ENCODE results near the gene PCBP3. TPM values are rescaled to one million over a fixed set of nuclear protein-coding genes. Genes with fewer than 3 reads are reported as not detected.

PCBP3 gene
- total and polyA plus RNA-seq, 2 donors (not counting 3 experiments of a cell fraction or from before 2014, with no cell fraction given) = 0.06 to 1.1 TPM

GRCh38 chr21:45886610-45887026, 243.1 kb downstream of the PCBP3 start:
- FAIRE-seq = no peak
- TF ChIP-seq CTCF (IDR thresholded peaks at IDR 0.05; ENCODE audit: extremely low read depth in 1 of 2, insufficient read depth in 1 of 2, low read depth in 1 of 2, low read length in 2 of 2) (no peak), MAX (IDR thresholded peaks at IDR 0.05; ENCODE audit: insufficient read depth, insufficient read length) (no peak), GATA2 (IDR thresholded peaks at IDR 0.05; ENCODE audit: insufficient read depth, insufficient read length, low read depth, low read length) (no peak), FOS (IDR thresholded peaks at IDR 0.05; ENCODE audit: borderline replicate concordance, insufficient read depth, low read length) (no peak), JUN (IDR thresholded peaks at IDR 0.05; ENCODE audit: borderline replicate concordance, insufficient read depth, insufficient read length, low read depth) (no peak), MYC (IDR thresholded peaks at IDR 0.05; ENCODE audit: low read depth, low read length) (no peak), EZH2 (IDR thresholded peaks at IDR 0.05; ENCODE audit: borderline replicate concordance, low read depth, low read length, severe bottlenecking) (no peak), POLR2A (IDR thresholded peaks at IDR 0.05; ENCODE audit: low read depth, low read length) (no peak), POLR2AphosphoS5 (IDR thresholded peaks at IDR 0.05; ENCODE audit: insufficient read depth, low read depth, low read length) (no peak)

More at GRCh38 chr21:45886610-45887026, 243.1 kb downstream of the PCBP3 start:
- no peaks in the 10 kb centered on the region for H3K9me3 ChIP-seq (replicated peaks; ENCODE audit: control insufficient read depth, insufficient read depth, low read length)
- intact Hi-C loops (cut with micrococcal nuclease) = no loop called here
- H3K9me1 ChIP-seq (replicated peaks; ENCODE audit: control insufficient read depth, extremely low read depth, insufficient read depth, low read length) = no peaks in the 10 kb centered on the region
- no peak overlapping the region for H3K9ac ChIP-seq (replicated peaks; ENCODE audit: extremely low read depth, insufficient read depth, low read length)
- dilution Hi-C loops (cut with MboI; ENCODE audit: extremely low pct_ligation_motif_present, low sequenced_read_pairs) = no loop called here
- peaks cover 0 to 5% of the 10 kb centered on the region in 2 experiments for H3K27me3 ChIP-seq (ENCODE audit: control insufficient read depth in 2 of 2, insufficient read depth in 2 of 2, low read length in 2 of 2)
- no peak overlapping the region for H3K27ac ChIP-seq (ENCODE audit: insufficient read depth, low read depth, low read length)
- H3K4me1 ChIP-seq (ENCODE audit: control insufficient read depth, extremely low read depth, insufficient read depth, low read length) = no peaks in the 10 kb centered on the region
- H4K20me1 ChIP-seq (replicated peaks; ENCODE audit: control insufficient read depth, extremely low read depth, insufficient read depth, low read length) = no peaks in the 10 kb centered on the region
- no peaks in the 10 kb centered on the region for H3K36me3 ChIP-seq (ENCODE audit: control insufficient read depth in 2 of 2, extremely low read depth in 1 of 2, insufficient read depth in 2 of 2, low read length in 2 of 2)
- H3K4me2 ChIP-seq (ENCODE audit: insufficient read depth, low read length) = no peak overlapping the region
- no peaks in the 10 kb centered on the region for H3K79me2 ChIP-seq (ENCODE audit: control insufficient read depth, insufficient read depth, low read length)
- ChIA-PET CTCF (no interaction called here), POLR2A (no interaction called here)
- no peak overlapping the region for H3K4me3 ChIP-seq (replicated peaks in 1 of 3; ENCODE audit: insufficient read depth in 1 of 3, low read depth in 1 of 3, low read length in 3 of 3)
- no peak for DNase-seq (ENCODE audit: low read depth, low spot score)
- no TSS peak for BruUV-seq (replicated peaks)
- no peak overlapping the region for H2AFZ ChIP-seq (ENCODE audit: low read depth, low read length)

Data from endothelial cell of umbilical vein (primary cell).